Hematopoietic multipotent progenitor cell treated with erythropoietin and hydrocortisone succinate and interleukin-3 and kit ligand, for 8 days (in vitro differentiated cells): Measurements from ENCODE around the gene HDAC9.
A peak's percentile ranks its signal among the peaks of the same experiment; 100 is the strongest.

Experiments
- DNase-seq: peaks from one replicate; pipeline ENCODE4 v3.0.0-alpha.2; 2015

Gene HDAC9

GRCh38 chr7:18798088-18798906 lies 302.7 kb downstream of the HDAC9 start:
- DNase-seq, result no peak

DNA sequence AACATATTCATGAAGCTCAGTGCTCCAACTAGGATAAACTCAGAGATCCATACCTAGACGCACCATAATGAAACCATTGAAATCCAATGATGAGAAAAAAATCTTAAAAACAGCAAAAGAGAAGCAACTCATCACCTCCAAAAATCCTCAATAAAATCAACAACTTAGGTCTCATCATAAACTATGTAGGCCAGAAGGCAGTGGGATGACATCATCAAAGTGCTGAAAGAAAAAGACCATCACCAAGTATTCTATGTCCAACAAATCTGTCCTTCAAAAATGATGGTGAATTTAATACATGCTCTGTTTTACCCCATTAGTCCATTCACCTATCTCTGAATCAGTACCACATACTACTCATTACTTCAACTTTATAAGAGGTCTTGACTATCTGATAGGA lies 304.4 kb downstream of the HDAC9 start:
- no peak for DNase-seq

DNA sequence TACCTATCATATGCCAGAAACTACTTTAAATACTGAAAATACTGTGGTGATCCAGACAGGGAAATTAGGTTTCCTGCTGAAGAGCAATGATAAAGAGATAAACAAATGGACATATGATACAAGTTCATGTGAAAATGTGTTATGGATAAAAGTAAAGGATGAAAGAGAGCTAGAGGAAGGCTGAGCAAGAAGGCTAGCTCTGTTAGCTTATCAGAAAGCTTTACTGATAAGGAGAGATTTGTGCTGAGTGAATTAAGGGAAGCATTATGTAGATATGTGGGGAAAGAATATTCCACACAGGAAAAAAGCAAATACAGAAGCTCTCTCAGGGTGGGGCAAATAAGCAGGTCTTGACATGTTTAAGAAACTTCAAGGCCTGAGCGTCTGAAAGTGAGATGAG lies 308.4 kb downstream of the HDAC9 start:
- no peak for DNase-seq

- no peak for DNase-seq
Measured at GRCh38 chr7:18806177-18806576, 310.6 kb downstream of the HDAC9 start.

- no peak for DNase-seq
Measured at GRCh38 chr7:18808026-18808425, 312.5 kb downstream of the HDAC9 start.

DNA sequence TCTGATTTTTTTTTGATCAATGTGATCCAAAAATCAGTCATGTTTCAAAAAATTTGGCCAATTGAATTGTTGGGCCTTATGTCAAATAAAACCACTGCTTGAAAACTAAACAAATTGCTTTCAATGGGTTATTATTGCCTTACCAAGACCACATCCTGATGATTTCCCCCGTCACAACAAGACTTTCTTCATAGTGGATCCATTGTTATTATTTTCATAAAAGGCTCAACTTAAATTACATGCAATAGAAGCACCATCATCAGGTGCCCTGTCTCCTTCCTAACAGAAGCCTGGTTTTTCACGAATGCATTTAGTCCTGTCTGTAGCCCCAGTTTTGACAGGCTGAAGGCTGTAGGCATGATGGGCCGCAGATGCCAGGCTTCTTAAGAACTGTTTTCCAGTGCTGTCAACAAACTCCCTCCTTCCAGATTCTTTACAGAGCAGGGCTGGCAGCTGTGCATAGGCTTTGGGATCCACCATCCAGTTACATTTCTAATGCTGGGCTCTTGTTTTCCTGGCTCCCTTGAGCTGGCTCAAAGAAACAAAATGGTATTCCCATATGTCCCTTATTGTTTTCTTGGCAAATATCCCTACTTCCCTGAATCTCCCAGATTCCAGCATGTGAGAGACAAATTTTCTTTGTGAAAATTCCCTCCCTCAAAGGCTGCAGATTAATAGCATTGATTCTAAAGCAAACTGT lies 319.9 kb downstream of the HDAC9 start:
- no peak for DNase-seq

DNA sequence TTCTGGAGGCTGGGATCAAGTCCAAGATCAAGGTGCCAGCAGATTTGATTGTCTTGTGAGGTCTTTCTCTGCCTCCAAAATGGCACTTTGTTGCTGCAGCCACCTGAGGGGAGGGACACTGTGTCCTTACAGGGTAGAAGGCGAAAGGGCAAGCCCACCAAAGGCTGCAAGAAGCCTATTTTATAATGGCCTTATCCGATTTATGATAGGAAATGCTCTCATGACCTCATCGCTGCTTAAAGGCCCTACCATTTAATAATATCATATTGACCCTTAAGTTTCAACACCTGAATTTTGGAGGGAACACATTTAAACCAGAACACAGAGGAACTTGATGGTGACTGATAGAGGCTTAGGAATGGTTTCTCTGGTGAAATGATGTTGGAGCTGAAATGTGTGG lies 325.4 kb downstream of the HDAC9 start:
- DNase-seq, result no peak

GRCh38 chr7:18821554-18821953 lies 326.0 kb downstream of the HDAC9 start:
- DNase-seq, result no peak

DNA sequence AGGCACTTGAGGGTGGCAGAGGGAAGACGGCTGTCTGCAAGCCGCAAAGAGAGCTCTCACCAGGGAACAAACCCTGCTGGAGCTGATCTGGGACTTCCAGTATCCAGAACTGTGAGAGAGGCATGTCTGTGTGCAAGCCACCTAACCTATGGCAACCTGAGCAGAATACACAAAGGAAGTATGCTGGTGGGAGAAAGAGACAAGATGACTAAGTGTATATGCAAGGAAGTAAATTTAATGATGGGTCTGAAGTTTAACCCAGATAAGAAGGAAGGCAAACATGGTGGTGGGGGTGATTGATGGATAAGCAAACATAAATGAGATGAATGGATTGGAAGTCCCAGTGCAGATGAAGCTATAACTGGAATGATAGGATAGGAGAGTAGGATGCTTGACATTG lies 328.6 kb downstream of the HDAC9 start:
- DNase-seq, result no peak

DNA sequence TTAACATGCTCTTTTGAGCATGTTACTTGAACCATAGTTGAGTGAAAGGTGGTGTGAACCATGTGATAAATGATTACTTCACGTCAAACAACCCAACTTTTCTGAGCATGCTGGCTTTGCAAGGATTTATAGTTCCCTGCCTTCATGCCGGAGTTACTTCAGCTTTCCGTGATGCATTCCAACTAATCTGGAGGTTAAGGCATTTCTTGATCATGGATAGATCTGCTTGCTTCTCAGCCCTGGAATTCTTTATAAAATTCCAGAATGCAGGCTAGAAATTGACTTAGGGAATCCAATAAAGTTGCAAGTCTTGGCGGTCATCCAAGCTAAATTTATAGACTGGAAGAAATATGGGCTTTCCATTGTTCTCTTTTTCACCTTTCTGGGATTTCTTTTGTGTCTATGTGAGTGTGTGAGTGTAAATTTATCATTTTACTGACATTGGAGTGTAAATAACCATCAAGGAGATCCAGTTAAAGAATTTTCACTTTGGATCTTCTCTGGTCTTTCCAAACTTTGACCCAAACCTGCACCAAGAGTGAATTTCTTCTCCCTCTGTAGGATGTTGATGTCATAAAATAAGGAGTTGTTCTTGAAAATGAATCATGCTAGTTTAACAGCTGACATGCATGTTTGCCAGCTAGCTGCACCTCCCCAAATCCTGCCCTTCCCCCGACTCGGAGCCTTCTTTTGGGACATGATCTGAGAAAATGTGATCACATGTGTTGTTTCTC lies 332.9 kb downstream of the HDAC9 start:
- no peak for DNase-seq

- DNase-seq, result no peak
Measured at GRCh38 chr7:18828994-18829857, 333.7 kb downstream of the HDAC9 start.

DNA sequence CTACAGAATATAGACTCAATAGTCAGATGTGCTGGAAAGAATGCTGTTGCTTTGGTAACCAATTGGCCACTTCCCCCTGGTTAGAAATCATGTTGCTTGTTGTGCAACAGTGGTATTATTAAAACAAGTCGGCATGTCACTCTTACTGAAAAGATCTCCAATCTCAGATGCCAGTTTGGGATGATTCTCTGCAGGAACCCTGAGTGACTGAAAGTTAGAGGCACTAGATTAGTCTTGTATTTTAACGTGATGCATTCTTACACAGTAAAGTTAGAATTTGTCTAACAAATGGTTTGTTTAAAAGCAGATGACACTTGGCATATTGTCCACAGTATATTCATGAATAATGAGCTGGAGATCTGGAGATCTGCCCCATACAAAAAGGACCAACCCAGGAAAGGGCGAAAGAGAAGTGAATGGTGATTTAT lies 334.3 kb downstream of the HDAC9 start:
- no peak for DNase-seq

DNA sequence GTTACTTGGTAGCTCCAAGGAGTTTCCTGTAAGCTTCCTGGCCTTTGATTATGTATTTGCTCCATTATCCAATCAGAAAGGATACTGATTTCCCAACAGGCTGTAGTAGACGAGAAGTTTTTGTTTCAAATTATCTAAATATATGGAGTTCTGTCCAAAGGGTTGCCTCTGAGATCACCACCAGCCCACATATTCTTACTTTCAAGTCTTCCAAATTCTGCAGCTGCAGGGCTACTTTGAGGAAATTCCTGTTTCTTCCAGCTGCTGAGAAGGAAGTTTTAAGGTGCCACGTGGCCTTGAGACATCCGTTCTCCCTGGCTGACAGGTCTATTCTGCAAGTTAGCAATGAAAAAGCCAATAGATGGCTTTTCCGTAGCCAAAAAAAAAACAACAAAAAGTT lies 335.9 kb downstream of the HDAC9 start:
- no peak for DNase-seq

GRCh38 chr7:18831943-18832342 lies 336.4 kb downstream of the HDAC9 start:
- no peak for DNase-seq

DNA sequence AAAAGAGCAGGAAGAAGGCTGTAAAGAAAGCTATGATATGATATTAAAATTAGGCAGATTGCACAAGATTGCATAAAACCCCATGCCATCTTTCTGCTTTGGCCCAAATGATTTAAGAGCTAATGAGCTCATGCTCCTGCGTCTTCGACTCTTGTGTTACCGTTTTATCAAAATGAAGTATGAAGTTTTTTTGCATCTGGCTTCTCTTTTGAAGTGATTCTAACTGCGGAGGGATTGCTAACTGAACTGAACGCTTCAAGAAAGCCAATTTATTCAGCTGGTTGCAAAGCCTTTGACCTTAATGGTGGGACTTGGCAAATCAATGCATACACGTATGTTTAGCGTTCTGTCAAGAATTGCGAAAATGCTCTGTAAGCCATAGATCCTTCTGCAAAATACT lies 339.0 kb downstream of the HDAC9 start:
- DNase-seq, result no peak

- DNase-seq, result no peak
Measured at GRCh38 chr7:18835001-18835690, 339.6 kb downstream of the HDAC9 start.

GRCh38 chr7:18843979-18844378 lies 348.4 kb downstream of the HDAC9 start:
- DNase-seq, result no peak

- DNase-seq, result no peak
Measured at GRCh38 chr7:18844735-18845134, 349.2 kb downstream of the HDAC9 start.

DNA sequence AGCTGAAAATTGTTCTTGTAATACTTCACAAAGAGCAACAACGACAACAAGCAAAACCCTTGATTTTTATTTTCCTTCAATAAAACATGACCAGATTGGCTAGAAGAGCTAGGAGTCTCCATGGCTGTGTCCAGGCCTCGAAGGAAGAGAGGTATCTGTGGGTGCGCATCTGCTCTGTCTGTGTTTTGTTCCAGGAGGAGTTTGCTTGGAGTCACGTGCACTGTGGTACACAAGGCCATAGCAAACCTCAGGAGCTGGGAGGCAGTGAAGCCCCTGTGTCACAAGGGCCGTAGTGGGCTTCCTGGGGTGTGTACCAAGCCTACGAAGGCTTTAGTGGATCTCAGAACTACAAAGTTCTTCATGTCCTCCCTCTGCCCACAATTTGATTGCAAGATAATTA lies 350.2 kb downstream of the HDAC9 start:
- DNase-seq, result no peak

DNA sequence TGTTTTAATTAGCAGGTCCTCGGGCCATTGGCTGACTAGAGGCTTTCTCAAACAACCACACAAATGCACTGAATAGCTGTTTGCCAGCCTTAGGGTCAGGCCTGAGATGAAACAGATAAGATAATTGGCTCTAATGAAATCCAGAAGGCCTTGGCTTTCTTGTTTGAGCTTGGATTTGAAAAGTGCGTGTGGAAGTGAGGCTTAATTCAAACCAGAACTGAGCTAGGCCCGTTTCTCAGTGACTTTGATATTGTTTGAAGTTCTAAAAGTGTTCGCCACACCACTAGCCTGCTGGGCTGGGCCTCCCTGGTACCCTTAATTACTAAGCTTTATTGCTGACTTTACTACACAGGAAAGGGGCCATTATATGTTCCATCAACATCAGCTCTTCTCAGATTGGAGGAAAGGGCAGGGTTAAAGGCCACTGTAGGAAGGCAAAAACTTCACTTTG lies 351.2 kb downstream of the HDAC9 start:
- no peak for DNase-seq

- peak; percentile 13 for DNase-seq
Measured at GRCh38 chr7:18849130-18849529, 353.6 kb downstream of the HDAC9 start.

DNA sequence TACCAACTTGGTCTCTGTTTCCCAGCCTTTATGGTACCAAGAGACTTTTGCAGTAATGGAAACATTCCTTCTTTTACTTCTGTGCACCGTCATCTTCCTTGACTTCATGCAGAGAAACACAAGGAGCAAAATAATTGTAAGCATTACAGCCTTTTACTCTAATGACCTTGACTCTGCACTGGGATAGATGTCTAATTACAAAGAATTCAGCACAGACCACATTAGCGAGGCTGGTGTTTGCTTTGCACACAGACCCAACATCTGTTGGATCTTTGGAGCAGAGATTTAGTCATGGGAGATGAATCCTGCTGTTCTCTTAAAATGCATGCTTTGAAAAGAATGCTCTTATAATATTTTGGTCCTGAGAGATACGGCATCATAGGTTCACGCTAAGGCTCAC lies 360.2 kb downstream of the HDAC9 start:
- DNase-seq, result no peak
